ENCODE data around the gene CCL24. TPM values are rescaled to one million over a fixed set of nuclear protein-coding genes. Genes with fewer than 3 reads are reported as not detected.
A peak's percentile ranks its signal among the peaks of the same experiment; 100 is the strongest.
"Not testable (repeated sequence)": the region's sequence is repeated elsewhere in the genome, so short reads cannot be mapped to it uniquely, and the experiment has no call there.

CCL24 gene
- total RNA-seq, 4 donors from 2014 or later, result 2.5 to 10.8 TPM; not detected in 2

DNA sequence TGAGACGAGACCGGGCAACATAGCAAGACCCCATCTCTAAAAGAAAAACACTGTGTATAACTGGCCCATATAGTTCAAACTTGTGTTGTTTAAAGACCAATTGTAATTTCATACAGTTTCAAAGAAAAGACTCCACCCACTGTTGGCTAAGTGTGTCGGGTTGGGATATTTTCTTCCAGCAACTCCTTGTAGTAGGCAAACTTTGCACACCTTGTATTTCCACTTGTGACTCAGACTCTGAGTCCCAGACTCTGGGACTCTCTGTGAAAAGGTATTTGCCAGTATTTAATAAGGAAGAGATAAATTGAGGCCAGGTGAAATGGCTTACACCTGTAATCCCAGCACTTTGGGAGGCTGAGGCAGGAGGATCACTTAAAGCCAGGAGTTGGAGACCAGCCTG is 36.0 kb upstream of the CCL24 start:
- ATAC-seq (ENCODE audit: low FRiP score) (no peak), DNase-seq (ENCODE audit: low spot score) (no peak)
- no peak for TF ChIP-seq CTCF (IDR thresholded peaks at IDR 0.05)

DNA sequence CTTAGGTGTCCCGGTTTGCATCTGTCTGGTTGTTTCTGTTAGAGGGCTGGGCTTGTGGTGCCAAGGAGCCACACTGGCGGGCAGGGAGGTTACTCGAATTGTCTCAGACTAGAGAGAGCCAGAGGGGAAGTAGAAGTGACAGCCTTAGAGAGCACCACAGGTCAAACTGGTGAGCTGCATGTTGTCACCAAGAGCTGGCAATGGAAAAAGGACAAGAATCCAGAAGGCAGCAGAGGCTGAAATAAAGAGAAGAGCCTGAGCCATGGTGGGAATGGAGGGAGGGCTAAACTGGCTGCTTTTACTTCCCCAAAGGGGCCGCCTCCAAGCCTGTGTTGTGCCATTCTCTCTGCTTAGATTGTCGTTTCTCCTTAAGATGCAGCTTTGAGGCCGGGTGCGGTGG is 34.1 kb upstream of the CCL24 start:
- no peak for DNase-seq (ENCODE audit: low spot score)
- ATAC-seq (ENCODE audit: low FRiP score), result no peak
- TF ChIP-seq CTCF (IDR thresholded peaks at IDR 0.05), result no peak

DNA sequence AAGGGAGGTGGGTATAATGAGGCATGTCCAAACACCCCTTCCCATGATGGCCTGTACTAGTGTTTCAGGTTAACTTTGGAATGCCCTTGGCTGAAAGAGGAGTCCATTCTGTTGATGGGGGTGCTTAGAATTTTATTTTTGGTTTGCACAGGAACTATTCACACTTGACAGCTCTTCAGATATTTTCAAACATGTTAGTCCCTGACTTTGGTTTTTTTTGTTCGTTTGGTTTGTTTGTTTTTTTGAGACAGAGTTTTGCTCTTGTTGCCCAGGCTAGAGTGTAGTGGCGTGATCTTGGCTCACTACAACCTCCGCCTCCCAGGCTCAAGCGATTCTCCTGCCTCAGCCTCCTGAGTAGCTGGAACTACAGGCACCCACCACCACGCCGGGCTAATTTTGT is 31.5 kb upstream of the CCL24 start:
- not testable (repeated sequence) for DNase-seq (ENCODE audit: low spot score); ATAC-seq (ENCODE audit: low FRiP score)

DNA sequence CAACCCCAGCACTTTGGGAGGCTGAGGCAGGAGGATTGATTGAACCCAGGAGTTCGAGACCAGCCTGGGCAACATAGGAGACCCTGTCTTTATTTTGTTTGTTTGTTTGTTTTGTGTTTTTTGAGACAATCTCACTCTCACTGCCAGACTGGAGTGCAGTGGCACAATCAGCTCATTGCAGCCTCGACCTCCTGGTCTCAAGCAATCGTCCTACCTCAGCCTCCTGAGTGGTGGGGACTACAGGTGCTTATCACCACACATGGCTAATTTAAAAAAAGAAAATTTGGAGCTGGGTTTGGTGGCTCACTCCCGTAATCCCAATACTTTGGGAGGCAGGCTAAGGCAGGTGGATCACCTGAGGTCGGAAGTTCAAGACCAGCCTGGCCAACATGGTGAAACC is 30.6 kb upstream of the CCL24 start:
- TF ChIP-seq CTCF (IDR thresholded peaks at IDR 0.05), result no peak
- ATAC-seq (ENCODE audit: low FRiP score) (no peak), DNase-seq (ENCODE audit: low spot score) (no peak)

GRCh38 chr7:75843613-75844116 is 30.1 kb upstream of the CCL24 start:
- no peak for TF ChIP-seq CTCF (IDR thresholded peaks at IDR 0.05)
- no peak for DNase-seq (ENCODE audit: low spot score)
- no peak for ATAC-seq (ENCODE audit: low FRiP score)

GRCh38 chr7:75842836-75843446 is 29.3 kb upstream of the CCL24 start:
- no peak for TF ChIP-seq CTCF (IDR thresholded peaks at IDR 0.05)
- DNase-seq (ENCODE audit: low spot score) (no peak), ATAC-seq (ENCODE audit: low FRiP score) (peak; percentile 84)

- ATAC-seq (ENCODE audit: low FRiP score) (no peak), DNase-seq (ENCODE audit: low spot score) (no peak)
- no peak for TF ChIP-seq CTCF (IDR thresholded peaks at IDR 0.05)
Measured at GRCh38 chr7:75840029-75840428, 26.4 kb upstream of the CCL24 start.

GRCh38 chr7:75838281-75838930 is 24.8 kb upstream of the CCL24 start:
- DNase-seq (ENCODE audit: low spot score); ATAC-seq (ENCODE audit: low FRiP score): not testable (repeated sequence)

Data from omental fat pad (tissue), 4 donors.